ENCODE results near the gene URAD.

URAD gene

GRCh38 chr13:27971776-27972477 lies 16.6 kb downstream of the URAD start:
- TF ChIP-seq EZH2phosphoT487 (IDR thresholded peaks at IDR 0.05; ENCODE audit: borderline replicate concordance) (no peak), CTCF (conservative IDR thresholded peaks at IDR 0.05; ENCODE audit: low read length) (no peak)
- H3K27me3 ChIP-seq (ENCODE audit: insufficient read depth, low read length, poor library complexity, severe bottlenecking), result no peaks in the 10 kb centered on the region
- no peak overlapping the region for H3K9ac ChIP-seq (ENCODE audit: low read depth, low read length, poor library complexity, severe bottlenecking)
- H3K36me3 ChIP-seq (ENCODE audit: insufficient read depth, low read length), result no peaks in the 10 kb centered on the region
- H3K4me2 ChIP-seq (ENCODE audit: low read depth, low read length, poor library complexity, severe bottlenecking), result no peak overlapping the region
- H2AFZ ChIP-seq (ENCODE audit: low read length), result no peak overlapping the region
- H3K79me2 ChIP-seq (ENCODE audit: insufficient read depth, low read length), result no peaks in the 10 kb centered on the region
- H4K20me1 ChIP-seq (ENCODE audit: insufficient read depth, low read length, poor library complexity, severe bottlenecking), result no peaks in the 10 kb centered on the region
- no peak overlapping the region for H3K4me3 ChIP-seq (ENCODE audit: low read length, poor library complexity, severe bottlenecking)
- H3K4me1 ChIP-seq (ENCODE audit: insufficient read depth, low read length, poor library complexity, severe bottlenecking), result no peaks in the 10 kb centered on the region
- H3K9me3 ChIP-seq (ENCODE audit: insufficient read depth, low read depth, low read length), result no peaks in the 10 kb centered on the region
- H3F3A ChIP-seq (ENCODE audit: low read depth), result no peaks in the 10 kb centered on the region
- H3K9me2 ChIP-seq (replicated peaks; ENCODE audit: low read depth, low read length), result no peaks in the 10 kb centered on the region

GRCh38 chr13:27971236-27971645 lies 17.3 kb downstream of the URAD start:
- Histone ChIP-seq H3K36me3 (ENCODE audit: insufficient read depth, low read length) (no peaks in the 10 kb centered on the region), H3K9ac (ENCODE audit: low read depth, low read length, poor library complexity, severe bottlenecking) (no peak overlapping the region), H4K20me1 (ENCODE audit: insufficient read depth, low read length, poor library complexity, severe bottlenecking) (no peaks in the 10 kb centered on the region), H3K4me3 (ENCODE audit: low read length, poor library complexity, severe bottlenecking) (no peak overlapping the region), H3K9me3 (ENCODE audit: insufficient read depth, low read depth, low read length) (no peaks in the 10 kb centered on the region), H3F3A (ENCODE audit: low read depth) (no peaks in the 10 kb centered on the region), H3K4me2 (ENCODE audit: low read depth, low read length, poor library complexity, severe bottlenecking) (no peak overlapping the region), H3K79me2 (ENCODE audit: insufficient read depth, low read length) (no peaks in the 10 kb centered on the region), H3K4me1 (ENCODE audit: insufficient read depth, low read length, poor library complexity, severe bottlenecking) (no peaks in the 10 kb centered on the region), H3K9me2 (replicated peaks; ENCODE audit: low read depth, low read length) (no peaks in the 10 kb centered on the region), H3K27me3 (ENCODE audit: insufficient read depth, low read length, poor library complexity, severe bottlenecking) (no peaks in the 10 kb centered on the region), H2AFZ (ENCODE audit: low read length) (no peak overlapping the region)
- TF ChIP-seq CTCF (conservative IDR thresholded peaks at IDR 0.05; ENCODE audit: low read length), result no peak
- no peak for TF ChIP-seq EZH2phosphoT487 (IDR thresholded peaks at IDR 0.05; ENCODE audit: borderline replicate concordance)

GRCh38 chr13:27970382-27971235 lies 17.9 kb downstream of the URAD start:
- Histone ChIP-seq H3K9me3 (ENCODE audit: insufficient read depth, low read depth, low read length) (no peaks in the 10 kb centered on the region), H3F3A (ENCODE audit: low read depth) (no peaks in the 10 kb centered on the region), H3K4me3 (ENCODE audit: low read length, poor library complexity, severe bottlenecking) (no peak overlapping the region), H3K4me2 (ENCODE audit: low read depth, low read length, poor library complexity, severe bottlenecking) (no peak overlapping the region), H4K20me1 (ENCODE audit: insufficient read depth, low read length, poor library complexity, severe bottlenecking) (no peaks in the 10 kb centered on the region), H3K9me2 (replicated peaks; ENCODE audit: low read depth, low read length) (no peaks in the 10 kb centered on the region), H3K79me2 (ENCODE audit: insufficient read depth, low read length) (no peaks in the 10 kb centered on the region), H3K27me3 (ENCODE audit: insufficient read depth, low read length, poor library complexity, severe bottlenecking) (no peaks in the 10 kb centered on the region), H3K4me1 (ENCODE audit: insufficient read depth, low read length, poor library complexity, severe bottlenecking) (no peaks in the 10 kb centered on the region), H3K36me3 (ENCODE audit: insufficient read depth, low read length) (no peaks in the 10 kb centered on the region), H3K9ac (ENCODE audit: low read depth, low read length, poor library complexity, severe bottlenecking) (no peak overlapping the region), H2AFZ (ENCODE audit: low read length) (no peak overlapping the region)
- TF ChIP-seq EZH2phosphoT487 (IDR thresholded peaks at IDR 0.05; ENCODE audit: borderline replicate concordance) (no peak), CTCF (conservative IDR thresholded peaks at IDR 0.05; ENCODE audit: low read length) (no peak)

Data from Loucy (cell line).